WTC11 (cell line): ENCODE results near the gene CBR1. TPM values are rescaled to one million over a fixed set of nuclear protein-coding genes. Genes with fewer than 3 reads are reported as not detected.

Experiments used
- ATAC-seq: fragments of 200-7000 bp; cut with Tn5 transposase; 2 replicates; pipeline ENCODE4 v1.10.0; 2021; ENCODE audit warnings: mild to moderate bottlenecking, moderate library complexity
- CTCF ChIA-PET: fragments of 300-600 bp; sonication (Branson Sonifier 250); formaldehyde crosslinking; loops from one replicate; lab custom pipeline; 2021; ENCODE audit warnings: antibody characterized with exemption; lab: Charles Lee
- POLR2A ChIA-PET: fragments of 350-600 bp; sonication (Branson Sonifier 250); formaldehyde crosslinking; loops from one replicate; lab custom pipeline; 2021; ENCODE audit warnings: antibody characterized with exemption; lab: Charles Lee
- DNase-seq: peaks from one replicate; pipeline ENCODE4 v3.0.0; 2021; ENCODE audit warnings: low spot score
- H3K27ac Mint-ChIP-seq: 2 replicates; pipeline ENCODE4 v1.8.0; 2021; ENCODE audit warnings: mixed read lengths
- H3K27me3 Mint-ChIP-seq: 2 replicates; pipeline ENCODE4 v1.8.0; 2021; ENCODE audit warnings: low read depth, mild to moderate bottlenecking, moderate library complexity, mixed read lengths
- H3K36me3 Mint-ChIP-seq: 2 replicates; pipeline ENCODE4 v1.8.0; 2021; ENCODE audit warnings: mixed read lengths
- H3K4me1 Mint-ChIP-seq: 2 replicates; pipeline ENCODE4 v1.8.0; 2022; ENCODE audit warnings: mixed read lengths
- H3K4me3 Mint-ChIP-seq: 2 replicates; pipeline ENCODE4 v1.8.0; 2021; ENCODE audit warnings: mild to moderate bottlenecking, moderate library complexity, mixed read lengths
- H3K9me3 Mint-ChIP-seq: 2 replicates; pipeline ENCODE4 v1.8.0; 2021; ENCODE audit warnings: mixed read lengths
- GRHL2 ChIP-seq: fragments of 250-450 bp; sonication (Bioruptor Pico); IDR thresholded peaks from 2 replicates; pipeline ENCODE4 v1.8.0; 2022; ENCODE audit warnings: mild to moderate bottlenecking, moderate library complexity; ENCODE audit not compliant: insufficient replicate concordance, severe bottlenecking
- MYBL2 ChIP-seq: sonication (generic); formaldehyde crosslinking; IDR thresholded peaks from 2 replicates; pipeline ENCODE4 v1.8.1; 2023; ENCODE audit warnings: mild to moderate bottlenecking, moderate library complexity, missing genetic modification reagents
- NFE2L1 ChIP-seq: sonication (generic); formaldehyde crosslinking; IDR thresholded peaks from 2 replicates; pipeline ENCODE4 v1.8.1; 2023; ENCODE audit warnings: missing genetic modification reagents
- NFYB ChIP-seq: sonication (generic); formaldehyde crosslinking; conservative IDR thresholded peaks from 2 replicates; pipeline ENCODE4 v1.8.0; 2022; ENCODE audit warnings: low read depth, missing genetic modification reagents
- OVOL2 ChIP-seq: fragments of 250-450 bp; sonication (Bioruptor Pico); IDR thresholded peaks from 2 replicates; pipeline ENCODE4 v1.9.0; 2021; ENCODE audit warnings: mild to moderate bottlenecking, borderline replicate concordance
- TCF7 ChIP-seq: sonication (generic); formaldehyde crosslinking; IDR thresholded peaks from 2 replicates; pipeline ENCODE4 v1.8.0; 2022; ENCODE audit warnings: mild to moderate bottlenecking, low read depth, missing genetic modification reagents, moderate library complexity
- ZNF138 ChIP-seq: sonication (generic); formaldehyde crosslinking; conservative IDR thresholded peaks from 2 replicates; pipeline ENCODE4 v1.8.1; 2022; ENCODE audit warnings: mild to moderate bottlenecking, moderate library complexity, missing genetic modification reagents
- ZNF263 ChIP-seq: sonication (generic); formaldehyde crosslinking; IDR thresholded peaks from 2 replicates; pipeline ENCODE4 v1.8.1; 2022; ENCODE audit warnings: low read depth, mild to moderate bottlenecking, moderate library complexity, missing genetic modification reagents
- total RNA-seq: library from RNA; stranded (reverse); gene quantifications from 3 replicates; pipeline ENCODE4 v1.2.3, GENCODE V29; 2021
- TF ChIP-seq, protein P1 (sequence below): sonication (generic); formaldehyde crosslinking; conservative IDR thresholded peaks from 2 replicates; pipeline ENCODE4 v1.8.1; 2023; ENCODE audit warnings: mild to moderate bottlenecking, low read depth, missing genetic modification reagents, moderate library complexity
- TF ChIP-seq, protein P2 (sequence below): sonication (generic); formaldehyde crosslinking; IDR thresholded peaks from 2 replicates; pipeline ENCODE4 v1.8.0; 2023; ENCODE audit warnings: missing genetic modification reagents
- TF ChIP-seq, protein P3 (sequence below): sonication (generic); formaldehyde crosslinking; IDR thresholded peaks from 2 replicates; pipeline ENCODE4 v1.8.1; 2023; ENCODE audit warnings: mild to moderate bottlenecking, moderate library complexity, missing genetic modification reagents
- TF ChIP-seq, protein P4 (sequence below): sonication (generic); formaldehyde crosslinking; IDR thresholded peaks from 2 replicates; pipeline ENCODE4 v1.8.0; 2022; ENCODE audit warnings: mild to moderate bottlenecking, missing genetic modification reagents
- TF ChIP-seq, protein P5 (sequence below): fragments of 250-450 bp; sonication (Bioruptor Pico); conservative IDR thresholded peaks from 2 replicates; pipeline ENCODE4 v1.9.0; 2021; ENCODE audit warnings: mild to moderate bottlenecking
- TF ChIP-seq, protein P6 (sequence below): fragments of 250-450 bp; sonication (Bioruptor Pico); IDR thresholded peaks from 2 replicates; pipeline ENCODE4 v1.8.0; 2021; ENCODE audit warnings: mild to moderate bottlenecking
- TF ChIP-seq, protein P7 (sequence below): sonication (generic); formaldehyde crosslinking; IDR thresholded peaks from 2 replicates; pipeline ENCODE4 v1.8.1; 2022; ENCODE audit warnings: low read depth, mild to moderate bottlenecking, moderate library complexity, missing genetic modification reagents, borderline replicate concordance
- TF ChIP-seq, protein P8 (sequence below): fragments of 250-450 bp; sonication (Bioruptor Pico); IDR thresholded peaks from 2 replicates; pipeline ENCODE4 v2.1.2; 2022; ENCODE audit warnings: mild to moderate bottlenecking, moderate library complexity

The CBR1 gene
- total RNA-seq, 1 experiment from 2014 or later = 167 TPM

DNA sequence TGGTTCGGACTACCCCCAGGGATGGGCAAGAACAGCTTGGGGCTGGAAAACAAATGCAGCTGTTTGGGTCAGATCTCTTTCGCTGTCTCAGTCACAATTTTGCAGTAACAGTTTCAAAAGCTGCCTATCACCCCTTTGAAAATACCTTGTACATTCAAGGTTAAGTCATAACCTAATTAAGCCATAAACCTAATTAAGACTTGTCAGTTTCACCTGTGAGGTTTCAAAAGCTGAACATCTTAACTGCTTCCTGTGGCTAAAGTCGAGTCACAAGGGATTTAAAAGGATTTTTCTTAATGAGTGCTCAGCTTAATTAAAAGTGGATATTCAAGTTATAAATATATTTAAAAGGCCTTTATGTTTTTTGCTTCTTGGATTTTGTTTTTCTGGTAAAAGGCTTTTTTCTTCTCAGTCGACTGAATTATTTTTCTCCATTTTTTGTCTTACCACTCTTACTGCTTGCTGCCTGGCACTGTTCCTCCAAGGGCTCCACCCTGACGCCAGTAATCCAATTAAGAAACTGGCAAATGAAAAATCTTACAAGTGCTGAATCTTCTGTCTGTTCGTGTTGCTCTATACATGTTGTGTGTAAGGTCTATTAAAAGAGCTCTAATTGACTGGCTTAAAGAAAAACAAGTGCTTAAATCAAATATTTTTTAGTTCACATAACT is 31.3 kb downstream of the CBR1 start (continued):
- TF ChIP-seq, protein P1, sequence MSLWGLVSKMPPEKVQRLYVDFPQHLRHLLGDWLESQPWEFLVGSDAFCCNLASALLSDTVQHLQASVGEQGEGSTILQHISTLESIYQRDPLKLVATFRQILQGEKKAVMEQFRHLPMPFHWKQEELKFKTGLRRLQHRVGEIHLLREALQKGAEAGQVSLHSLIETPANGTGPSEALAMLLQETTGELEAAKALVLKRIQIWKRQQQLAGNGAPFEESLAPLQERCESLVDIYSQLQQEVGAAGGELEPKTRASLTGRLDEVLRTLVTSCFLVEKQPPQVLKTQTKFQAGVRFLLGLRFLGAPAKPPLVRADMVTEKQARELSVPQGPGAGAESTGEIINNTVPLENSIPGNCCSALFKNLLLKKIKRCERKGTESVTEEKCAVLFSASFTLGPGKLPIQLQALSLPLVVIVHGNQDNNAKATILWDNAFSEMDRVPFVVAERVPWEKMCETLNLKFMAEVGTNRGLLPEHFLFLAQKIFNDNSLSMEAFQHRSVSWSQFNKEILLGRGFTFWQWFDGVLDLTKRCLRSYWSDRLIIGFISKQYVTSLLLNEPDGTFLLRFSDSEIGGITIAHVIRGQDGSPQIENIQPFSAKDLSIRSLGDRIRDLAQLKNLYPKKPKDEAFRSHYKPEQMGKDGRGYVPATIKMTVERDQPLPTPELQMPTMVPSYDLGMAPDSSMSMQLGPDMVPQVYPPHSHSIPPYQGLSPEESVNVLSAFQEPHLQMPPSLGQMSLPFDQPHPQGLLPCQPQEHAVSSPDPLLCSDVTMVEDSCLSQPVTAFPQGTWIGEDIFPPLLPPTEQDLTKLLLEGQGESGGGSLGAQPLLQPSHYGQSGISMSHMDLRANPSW (CRISPR knock-in tag) = no peak
- TF ChIP-seq ZNF263 = no peak
- TF ChIP-seq, protein P2, sequence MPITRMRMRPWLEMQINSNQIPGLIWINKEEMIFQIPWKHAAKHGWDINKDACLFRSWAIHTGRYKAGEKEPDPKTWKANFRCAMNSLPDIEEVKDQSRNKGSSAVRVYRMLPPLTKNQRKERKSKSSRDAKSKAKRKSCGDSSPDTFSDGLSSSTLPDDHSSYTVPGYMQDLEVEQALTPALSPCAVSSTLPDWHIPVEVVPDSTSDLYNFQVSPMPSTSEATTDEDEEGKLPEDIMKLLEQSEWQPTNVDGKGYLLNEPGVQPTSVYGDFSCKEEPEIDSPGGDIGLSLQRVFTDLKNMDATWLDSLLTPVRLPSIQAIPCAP (CRISPR knock-in tag) = no peak
- TF ChIP-seq, protein P3, sequence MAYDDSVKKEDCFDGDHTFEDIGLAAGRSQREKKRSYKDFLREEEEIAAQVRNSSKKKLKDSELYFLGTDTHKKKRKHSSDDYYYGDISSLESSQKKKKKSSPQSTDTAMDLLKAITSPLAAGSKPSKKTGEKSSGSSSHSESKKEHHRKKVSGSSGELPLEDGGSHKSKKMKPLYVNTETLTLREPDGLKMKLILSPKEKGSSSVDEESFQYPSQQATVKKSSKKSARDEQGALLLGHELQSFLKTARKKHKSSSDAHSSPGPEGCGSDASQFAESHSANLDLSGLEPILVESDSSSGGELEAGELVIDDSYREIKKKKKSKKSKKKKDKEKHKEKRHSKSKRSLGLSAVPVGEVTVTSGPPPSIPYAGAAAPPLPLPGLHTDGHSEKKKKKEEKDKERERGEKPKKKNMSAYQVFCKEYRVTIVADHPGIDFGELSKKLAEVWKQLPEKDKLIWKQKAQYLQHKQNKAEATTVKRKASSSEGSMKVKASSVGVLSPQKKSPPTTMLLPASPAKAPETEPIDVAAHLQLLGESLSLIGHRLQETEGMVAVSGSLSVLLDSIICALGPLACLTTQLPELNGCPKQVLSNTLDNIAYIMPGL (CRISPR knock-in tag) = no peak
- TF ChIP-seq, protein P4, sequence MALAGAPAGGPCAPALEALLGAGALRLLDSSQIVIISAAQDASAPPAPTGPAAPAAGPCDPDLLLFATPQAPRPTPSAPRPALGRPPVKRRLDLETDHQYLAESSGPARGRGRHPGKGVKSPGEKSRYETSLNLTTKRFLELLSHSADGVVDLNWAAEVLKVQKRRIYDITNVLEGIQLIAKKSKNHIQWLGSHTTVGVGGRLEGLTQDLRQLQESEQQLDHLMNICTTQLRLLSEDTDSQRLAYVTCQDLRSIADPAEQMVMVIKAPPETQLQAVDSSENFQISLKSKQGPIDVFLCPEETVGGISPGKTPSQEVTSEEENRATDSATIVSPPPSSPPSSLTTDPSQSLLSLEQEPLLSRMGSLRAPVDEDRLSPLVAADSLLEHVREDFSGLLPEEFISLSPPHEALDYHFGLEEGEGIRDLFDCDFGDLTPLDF (CRISPR knock-in tag) = no peak

DNA sequence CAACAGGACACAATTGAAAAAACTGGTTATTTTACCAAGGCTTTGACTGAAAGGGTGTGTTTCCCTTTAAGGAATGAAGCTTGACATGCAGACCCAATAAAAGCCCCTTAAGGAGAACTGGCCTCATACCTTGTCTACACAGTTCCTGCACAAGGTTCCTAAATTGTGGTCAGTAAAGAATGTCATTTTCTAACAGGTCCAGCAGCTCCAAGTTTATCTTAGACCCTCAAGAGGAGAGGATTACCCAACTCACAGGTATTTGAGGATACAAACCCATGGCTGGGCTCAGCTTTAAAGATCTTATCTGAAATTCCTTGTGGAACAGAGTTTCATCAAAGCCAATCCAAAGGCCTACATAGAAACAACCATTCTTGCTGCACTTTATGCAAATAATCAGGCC is 33.6 kb downstream of the CBR1 start:
- ATAC-seq (no peak), DNase-seq (no peak)
- H3K27me3 Mint-ChIP-seq = no peaks in the 10 kb centered on the region
- H3K27ac Mint-ChIP-seq = peak overlapping the region; percentile 84
- peaks cover 84% of the 10 kb centered on the region for H3K4me1 Mint-ChIP-seq
- POLR2A ChIA-PET = no interaction called here
- H3K36me3 Mint-ChIP-seq = peaks cover 45% of the 10 kb centered on the region
- TF ChIP-seq, protein P5, sequence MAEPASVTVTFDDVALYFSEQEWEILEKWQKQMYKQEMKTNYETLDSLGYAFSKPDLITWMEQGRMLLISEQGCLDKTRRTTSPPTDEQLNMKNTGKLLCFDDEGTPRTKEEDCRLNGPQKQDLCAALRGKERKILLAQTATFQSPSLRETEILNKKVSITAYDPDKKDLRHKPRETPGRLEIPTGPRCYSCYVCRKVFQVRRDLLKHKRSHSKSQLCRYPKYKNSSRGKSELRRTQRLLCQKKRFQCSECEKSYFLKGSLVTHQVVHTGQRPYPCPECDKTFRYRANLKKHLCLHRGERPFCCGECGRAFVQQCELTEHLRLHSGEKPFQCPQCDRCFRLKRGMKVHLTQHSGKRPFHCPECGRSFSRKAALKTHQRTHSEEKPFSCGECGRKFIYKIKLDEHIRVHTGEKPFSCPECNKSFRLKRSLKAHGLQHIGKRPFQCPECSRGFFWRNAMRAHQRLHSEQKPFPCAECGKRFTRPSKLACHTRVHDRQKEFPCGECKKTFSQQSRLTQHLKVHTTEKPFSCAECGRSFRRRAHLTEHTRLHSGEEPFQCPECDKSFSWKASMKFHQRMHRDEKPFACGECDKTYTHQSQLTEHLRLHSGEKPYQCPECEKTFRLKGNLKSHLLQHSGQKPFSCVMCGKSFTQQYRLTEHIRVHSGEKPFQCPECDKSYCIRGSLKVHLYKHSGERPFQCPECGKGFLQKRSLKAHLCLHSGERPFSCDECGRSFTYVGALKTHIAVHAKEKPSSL (CRISPR knock-in tag) = no peak
- TF ChIP-seq, protein P1 (CRISPR knock-in tag) = no peak
- TF ChIP-seq TCF7 (no peak), ZNF138 (CRISPR knock-in tag) (no peak), NFYB (CRISPR knock-in tag) (no peak), GRHL2 (CRISPR knock-in tag) (no peak), MYBL2 (CRISPR knock-in tag) (no peak), ZNF263 (no peak), OVOL2 (CRISPR knock-in tag) (no peak), NFE2L1 (CRISPR knock-in tag) (no peak)
- TF ChIP-seq, protein P2 (CRISPR knock-in tag) = no peak
- TF ChIP-seq, protein P6, sequence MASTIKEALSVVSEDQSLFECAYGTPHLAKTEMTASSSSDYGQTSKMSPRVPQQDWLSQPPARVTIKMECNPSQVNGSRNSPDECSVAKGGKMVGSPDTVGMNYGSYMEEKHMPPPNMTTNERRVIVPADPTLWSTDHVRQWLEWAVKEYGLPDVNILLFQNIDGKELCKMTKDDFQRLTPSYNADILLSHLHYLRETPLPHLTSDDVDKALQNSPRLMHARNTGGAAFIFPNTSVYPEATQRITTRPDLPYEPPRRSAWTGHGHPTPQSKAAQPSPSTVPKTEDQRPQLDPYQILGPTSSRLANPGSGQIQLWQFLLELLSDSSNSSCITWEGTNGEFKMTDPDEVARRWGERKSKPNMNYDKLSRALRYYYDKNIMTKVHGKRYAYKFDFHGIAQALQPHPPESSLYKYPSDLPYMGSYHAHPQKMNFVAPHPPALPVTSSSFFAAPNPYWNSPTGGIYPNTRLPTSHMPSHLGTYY = no peak
- TF ChIP-seq, protein P7, sequence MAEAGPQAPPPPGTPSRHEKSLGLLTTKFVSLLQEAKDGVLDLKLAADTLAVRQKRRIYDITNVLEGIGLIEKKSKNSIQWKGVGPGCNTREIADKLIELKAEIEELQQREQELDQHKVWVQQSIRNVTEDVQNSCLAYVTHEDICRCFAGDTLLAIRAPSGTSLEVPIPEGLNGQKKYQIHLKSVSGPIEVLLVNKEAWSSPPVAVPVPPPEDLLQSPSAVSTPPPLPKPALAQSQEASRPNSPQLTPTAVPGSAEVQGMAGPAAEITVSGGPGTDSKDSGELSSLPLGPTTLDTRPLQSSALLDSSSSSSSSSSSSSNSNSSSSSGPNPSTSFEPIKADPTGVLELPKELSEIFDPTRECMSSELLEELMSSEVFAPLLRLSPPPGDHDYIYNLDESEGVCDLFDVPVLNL (CRISPR knock-in tag) = no peak
- TF ChIP-seq, protein P8, sequence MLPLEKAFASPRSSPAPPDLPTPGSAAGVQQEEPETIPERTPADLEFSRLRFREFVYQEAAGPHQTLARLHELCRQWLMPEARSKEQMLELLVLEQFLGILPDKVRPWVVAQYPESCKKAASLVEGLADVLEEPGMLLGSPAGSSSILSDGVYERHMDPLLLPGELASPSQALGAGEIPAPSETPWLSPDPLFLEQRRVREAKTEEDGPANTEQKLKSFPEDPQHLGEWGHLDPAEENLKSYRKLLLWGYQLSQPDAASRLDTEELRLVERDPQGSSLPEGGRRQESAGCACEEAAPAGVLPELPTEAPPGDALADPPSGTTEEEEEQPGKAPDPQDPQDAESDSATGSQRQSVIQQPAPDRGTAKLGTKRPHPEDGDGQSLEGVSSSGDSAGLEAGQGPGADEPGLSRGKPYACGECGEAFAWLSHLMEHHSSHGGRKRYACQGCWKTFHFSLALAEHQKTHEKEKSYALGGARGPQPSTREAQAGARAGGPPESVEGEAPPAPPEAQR = no peak
- H3K4me3 Mint-ChIP-seq = no peak overlapping the region
- CTCF ChIA-PET = no interaction called here
- peaks cover 21% of the 10 kb centered on the region for H3K9me3 Mint-ChIP-seq
